ENCODE measurements around the gene TOMM34. TPM values are rescaled to one million over a fixed set of nuclear protein-coding genes. Genes with fewer than 3 reads are reported as not detected.

Gene TOMM34
- total RNA-seq, 2 donors from 2014 or later, result 10.6 to 17.0 TPM

GRCh38 chr20:44956410-44956809 lies 3.8 kb downstream of the TOMM34 start:
- Histone ChIP-seq H3K9me3 (no peaks in the 10 kb centered on the region), H3K4me1 (peaks cover 0 to 20% of the 10 kb centered on the region in 2 donors), H3K27ac (no peak overlapping the region), H3K27me3 (no peaks in the 10 kb centered on the region), H3K4me3 (no peak overlapping the region), H3K36me3 (peaks cover 39% of the 10 kb centered on the region)
- TF ChIP-seq CTCF (IDR thresholded peaks at IDR 0.05), result no peak
- DNase-seq (ENCODE audit: low spot score), result no peak

- no peak for TF ChIP-seq CTCF (IDR thresholded peaks at IDR 0.05)
- Histone ChIP-seq H3K4me3 (no peak overlapping the region), H3K4me1 (peaks cover 0 to 14% of the 10 kb centered on the region in 2 donors), H3K36me3 (peaks cover 51% of the 10 kb centered on the region), H3K27me3 (no peaks in the 10 kb centered on the region), H3K9me3 (no peaks in the 10 kb centered on the region), H3K27ac (no peak overlapping the region)
- DNase-seq (ENCODE audit: low spot score), result no peak
Observed at GRCh38 chr20:44955270-44955669, 4.9 kb downstream of the TOMM34 start.

GRCh38 chr20:44954211-44954610 lies 6.0 kb downstream of the TOMM34 start:
- TF ChIP-seq CTCF (IDR thresholded peaks at IDR 0.05), result no peak
- DNase-seq (ENCODE audit: low spot score), result no peak
- peaks cover 58% of the 10 kb centered on the region for H3K36me3 ChIP-seq
- no peaks in the 10 kb centered on the region for H3K27me3 ChIP-seq
- no peak overlapping the region for H3K27ac ChIP-seq
- no peaks in the 10 kb centered on the region for H3K9me3 ChIP-seq
- H3K4me1 ChIP-seq, result peaks cover 0 to 11% of the 10 kb centered on the region in 2 donors
- H3K4me3 ChIP-seq, result no peak overlapping the region

GRCh38 chr20:44952731-44953130 lies 7.5 kb downstream of the TOMM34 start:
- no peaks in the 10 kb centered on the region for H3K9me3 ChIP-seq
- H3K36me3 ChIP-seq, result peaks cover 70% of the 10 kb centered on the region
- H3K4me3 ChIP-seq, result no peak overlapping the region
- TF ChIP-seq CTCF (IDR thresholded peaks at IDR 0.05), result no peak
- H3K27me3 ChIP-seq, result no peaks in the 10 kb centered on the region
- no peaks in the 10 kb centered on the region for H3K4me1 ChIP-seq
- H3K27ac ChIP-seq, result no peak overlapping the region
- DNase-seq (ENCODE audit: low spot score), result no peak

GRCh38 chr20:44950368-44950767 lies 9.8 kb downstream of the TOMM34 start:
- Histone ChIP-seq H3K4me1 (no peaks in the 10 kb centered on the region), H3K9me3 (no peaks in the 10 kb centered on the region), H3K27ac (no peak overlapping the region), H3K36me3 (peaks cover 89% of the 10 kb centered on the region), H3K27me3 (no peaks in the 10 kb centered on the region), H3K4me3 (no peak overlapping the region)
- no peak for TF ChIP-seq CTCF (IDR thresholded peaks at IDR 0.05)
- no peak for DNase-seq (ENCODE audit: low spot score)

GRCh38 chr20:44948513-44948912 lies 11.7 kb downstream of the TOMM34 start:
- Histone ChIP-seq H3K9me3 (no peaks in the 10 kb centered on the region), H3K27me3 (no peaks in the 10 kb centered on the region), H3K36me3 (peaks cover 87% of the 10 kb centered on the region), H3K27ac (no peak overlapping the region), H3K4me1 (no peaks in the 10 kb centered on the region), H3K4me3 (no peak overlapping the region)
- no peak for DNase-seq (ENCODE audit: low spot score)
- no peak for TF ChIP-seq CTCF (IDR thresholded peaks at IDR 0.05)

Measured in right atrium auricular region (tissue), 2 donors.